Measurements from ENCODE around the gene NFKBIL1.

DNA sequence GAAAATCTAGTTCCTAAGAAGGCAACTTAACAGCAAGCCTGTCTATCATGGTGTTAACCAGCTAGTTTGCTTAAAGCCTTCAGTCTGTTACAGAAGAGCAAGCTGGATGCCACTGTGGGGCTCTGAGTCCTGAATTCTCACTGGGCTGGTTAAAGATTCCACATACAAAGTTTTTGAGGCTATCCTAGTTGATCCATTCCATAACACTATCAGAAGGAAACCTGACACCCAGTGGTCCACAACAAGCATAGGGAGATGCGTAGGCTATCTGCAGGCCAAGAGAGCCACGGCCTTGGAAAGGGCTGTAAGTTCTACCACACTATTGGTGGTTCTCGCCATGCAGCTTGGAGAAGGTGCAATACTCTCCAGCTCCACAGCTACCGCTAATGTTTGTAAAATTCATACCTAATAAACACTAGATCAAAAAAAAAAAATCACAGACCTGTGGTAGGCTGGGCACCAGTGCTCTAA is 19.1 kb upstream of the NFKBIL1 start:
- TF ChIP-seq, protein P1, sequence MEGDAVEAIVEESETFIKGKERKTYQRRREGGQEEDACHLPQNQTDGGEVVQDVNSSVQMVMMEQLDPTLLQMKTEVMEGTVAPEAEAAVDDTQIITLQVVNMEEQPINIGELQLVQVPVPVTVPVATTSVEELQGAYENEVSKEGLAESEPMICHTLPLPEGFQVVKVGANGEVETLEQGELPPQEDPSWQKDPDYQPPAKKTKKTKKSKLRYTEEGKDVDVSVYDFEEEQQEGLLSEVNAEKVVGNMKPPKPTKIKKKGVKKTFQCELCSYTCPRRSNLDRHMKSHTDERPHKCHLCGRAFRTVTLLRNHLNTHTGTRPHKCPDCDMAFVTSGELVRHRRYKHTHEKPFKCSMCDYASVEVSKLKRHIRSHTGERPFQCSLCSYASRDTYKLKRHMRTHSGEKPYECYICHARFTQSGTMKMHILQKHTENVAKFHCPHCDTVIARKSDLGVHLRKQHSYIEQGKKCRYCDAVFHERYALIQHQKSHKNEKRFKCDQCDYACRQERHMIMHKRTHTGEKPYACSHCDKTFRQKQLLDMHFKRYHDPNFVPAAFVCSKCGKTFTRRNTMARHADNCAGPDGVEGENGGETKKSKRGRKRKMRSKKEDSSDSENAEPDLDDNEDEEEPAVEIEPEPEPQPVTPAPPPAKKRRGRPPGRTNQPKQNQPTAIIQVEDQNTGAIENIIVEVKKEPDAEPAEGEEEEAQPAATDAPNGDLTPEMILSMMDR (IDR thresholded peaks at IDR 0.05), result no peak
- TF ChIP-seq POLR2AphosphoS5 (IDR thresholded peaks at IDR 0.05) (no peak), POLR2A (IDR thresholded peaks at IDR 0.05) (no peak)

Data from breast epithelium (tissue), 3 donors.